Ovary (tissue), 9 donors: Measurements from ENCODE around the gene PRDM15. TPM values are rescaled to one million over a fixed set of nuclear protein-coding genes. Genes with fewer than 3 reads are reported as not detected.

Experiments
- DNase-seq, 5 donors: peaks; one replicate each; pipeline ENCODE4 v3.0.0-alpha.2; 2019 to 2020
- H3K27ac ChIP-seq, 2 donors: fragments of 200-600 bp; one replicate each; pipeline versions ENCODE4 v1.5.1 to v1.8.0; 2019 to 2022
- H3K27me3 ChIP-seq: fragments of 200-600 bp; one replicate; pipeline ENCODE4 v1.8.0; 2022
- H3K36me3 ChIP-seq: fragments of 200-600 bp; sonication (generic); one replicate; pipeline ENCODE4 v1.5.1; 2019
- H3K4me1 ChIP-seq: one replicate; pipeline ENCODE4 v1.8.1; 2013; ENCODE audit warnings: mild to moderate bottlenecking, moderate library complexity; ENCODE audit not compliant: insufficient read depth
- H3K4me3 ChIP-seq: fragments of 200-600 bp; sonication (generic); one replicate; pipeline ENCODE4 v1.5.1; 2017
- H3K9me3 ChIP-seq, 2 donors: fragments of 200-600 bp in 1 of 2; sonication (generic) in 1 of 2; one replicate each; pipeline versions ENCODE4 v1.5.1 to v1.8.1; 2013 to 2019; ENCODE audit warnings: mild to moderate bottlenecking in 1 of 2, moderate library complexity in 1 of 2
- EP300 ChIP-seq: sonication (generic); formaldehyde crosslinking; IDR thresholded peaks from one replicate; pipeline ENCODE4 v1.6.1; 2017; ENCODE audit warnings: antibody characterized with exemption
- POLR2A ChIP-seq: fragments of 450-650 bp; IDR thresholded peaks from one replicate; pipeline ENCODE4 v1.6.1; 2017; ENCODE audit warnings: antibody characterized with exemption, mild to moderate bottlenecking, moderate library complexity
- WGBS, 3 donors: extraction: QIAGEN DNeasy Blood & Tissue Kit in 1 of 3; methylation state at CpG; one replicate each; pipeline versions ENCODE4 v1.1.5 to v1.1.7; 2013 to 2017; 5-methylcytosine and 5-hydroxymethylcytosine counted together
- intact Hi-C, 4 donors: fragments of 100-400 bp; cut with DNase I; formaldehyde crosslinking; loops; one replicate each; pipeline versions ENCODE4 v1.11.0 to v1.15.1; 2022 to 2023
- polyA plus RNA-seq, 2 donors: library from polyadenylated mRNA; stranded (reverse); fragments of 200-250 nt in 1 of 2; fragments of 350-450 nt in 1 of 2; fragmentation: Illumina TruSeq in 1 of 2; extraction: RNeasy Lipid Tissue Mini Kit (QIAGEN cat#74804) in 1 of 2; gene quantifications; one replicate each; pipeline ENCODE4 v1.2.3, GENCODE V29; 2013 to 2014
- small RNA-seq: library from RNA; depleted of rRNA; stranded (forward); fragments of <200 nt; gene quantifications from one replicate; pipeline ENCODE3, GENCODE V24; 2016
- total RNA-seq, 7 donors: library from RNA; depleted of rRNA in 2 of 7; stranded (reverse); fragments of >200 nt in 2 of 7; fragmentation: NEBNext Ultra II Directional in 3 of 7; extraction: Animal tissue kit (Norgen Biotek cat#: 25700) in 3 of 7; gene quantifications; one replicate each; pipeline versions ENCODE4 v1.1.0 to v1.2.4, GENCODE V29; 2016 to 2023
- TF ChIP-seq, protein P1 (sequence below), 3 donors: fragments of 450-650 bp in 2 of 3; fragments of 200-600 bp in 1 of 3; IDR thresholded peaks; one replicate each; pipeline versions ENCODE4 v1.5.1 to v1.8.0; 2016 to 2022; ENCODE audit warnings: antibody characterized with exemption in 3 of 3, mild to moderate bottlenecking in 1 of 3
- donor health status: DM: no; HTN: no; CAD: no; lungs with moderate emphysema.
- donor health status: DM: no; HTN: no; CAD: no.
- donor health status: Bipolar disorder and iron deficiency.
- donor health status: DM: yes; HTN: yes; CAD: no.
- donor health status: DM: no; HTN: no; CAD: no.
- donor health status: DM: yes; HTN: yes; CAD: no.

The PRDM15 gene
- total and polyA plus RNA-seq, 9 donors: 2.0 to 10.9 (median 5.9) TPM

DNA sequence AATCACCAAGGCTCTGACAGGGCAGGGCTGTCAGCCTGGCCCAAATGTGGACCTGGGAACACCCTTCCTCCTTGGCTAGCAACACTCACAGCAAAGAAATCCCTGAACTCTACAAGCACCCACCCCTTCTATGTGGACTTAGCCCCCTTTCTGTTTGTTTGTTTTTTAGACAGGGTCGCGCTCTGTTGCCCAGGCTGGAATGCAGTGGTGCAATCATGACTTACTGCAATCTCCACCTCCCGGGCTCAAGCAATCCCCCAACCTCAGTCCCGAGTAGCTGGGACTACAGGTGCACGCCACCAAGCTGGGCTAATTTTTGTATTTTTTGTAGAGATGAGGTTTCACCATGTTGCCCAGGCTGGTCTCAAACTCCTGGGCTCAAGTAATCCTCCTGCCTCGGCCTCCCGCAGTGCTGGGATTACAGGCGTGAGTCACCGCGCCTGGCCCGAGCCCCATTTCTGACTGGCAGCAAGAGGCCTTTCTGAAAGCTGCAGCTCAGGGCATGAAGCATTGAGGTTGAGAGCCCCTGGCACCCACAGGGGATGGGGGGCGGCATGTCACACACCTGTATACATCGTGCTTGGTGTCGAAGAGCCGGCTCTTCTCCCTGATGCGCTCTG lies 128.5 kb downstream of the PRDM15 start:
- no peaks in the 10 kb centered on the region for H3K27me3 ChIP-seq
- DNase-seq: no peak
- no peaks in the 10 kb centered on the region for H3K4me1 ChIP-seq
- TF ChIP-seq, protein P1, sequence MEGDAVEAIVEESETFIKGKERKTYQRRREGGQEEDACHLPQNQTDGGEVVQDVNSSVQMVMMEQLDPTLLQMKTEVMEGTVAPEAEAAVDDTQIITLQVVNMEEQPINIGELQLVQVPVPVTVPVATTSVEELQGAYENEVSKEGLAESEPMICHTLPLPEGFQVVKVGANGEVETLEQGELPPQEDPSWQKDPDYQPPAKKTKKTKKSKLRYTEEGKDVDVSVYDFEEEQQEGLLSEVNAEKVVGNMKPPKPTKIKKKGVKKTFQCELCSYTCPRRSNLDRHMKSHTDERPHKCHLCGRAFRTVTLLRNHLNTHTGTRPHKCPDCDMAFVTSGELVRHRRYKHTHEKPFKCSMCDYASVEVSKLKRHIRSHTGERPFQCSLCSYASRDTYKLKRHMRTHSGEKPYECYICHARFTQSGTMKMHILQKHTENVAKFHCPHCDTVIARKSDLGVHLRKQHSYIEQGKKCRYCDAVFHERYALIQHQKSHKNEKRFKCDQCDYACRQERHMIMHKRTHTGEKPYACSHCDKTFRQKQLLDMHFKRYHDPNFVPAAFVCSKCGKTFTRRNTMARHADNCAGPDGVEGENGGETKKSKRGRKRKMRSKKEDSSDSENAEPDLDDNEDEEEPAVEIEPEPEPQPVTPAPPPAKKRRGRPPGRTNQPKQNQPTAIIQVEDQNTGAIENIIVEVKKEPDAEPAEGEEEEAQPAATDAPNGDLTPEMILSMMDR (IDR thresholded peaks at IDR 0.05): no peak
- no peak overlapping the region for H3K4me3 ChIP-seq
- H3K27ac ChIP-seq: no peak overlapping the region
- WGBS, 3 donors: 84 to 89% (median 87%) methylated on average over 16 of the region's 16 CpGs
- intact Hi-C loops: loop anchor here in 1 of 4 donors (10.0 kb wide), 1 partner anchor 46 kb away; no protein-coding TSS in a partner anchor
- H3K9me3 ChIP-seq: no peaks in the 10 kb centered on the region
- H3K36me3 ChIP-seq: no peaks in the 10 kb centered on the region

DNA sequence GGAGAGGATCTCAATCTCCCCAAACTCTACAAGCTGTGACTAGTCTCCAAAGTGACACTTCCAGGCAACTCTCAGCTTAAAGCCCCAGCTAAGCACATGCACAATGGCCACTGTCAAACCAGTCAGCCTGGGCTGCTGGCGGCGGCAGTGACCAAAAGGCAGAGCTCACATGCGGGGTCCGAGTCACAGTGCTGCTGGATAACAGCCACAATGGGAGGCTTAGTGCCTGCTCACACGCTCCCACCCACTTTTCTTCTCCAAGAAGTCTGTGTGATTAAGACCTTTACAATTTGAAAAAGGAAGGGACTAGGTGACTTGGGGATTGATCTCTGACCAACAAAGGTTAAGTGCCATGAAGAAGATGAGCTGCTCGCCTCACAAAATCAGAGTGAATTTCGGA lies 129.1 kb downstream of the PRDM15 start:
- DNase-seq: no peak
- 70 to 74% (median 73%) methylated on average over 7 of the region's 7 CpGs for WGBS, 3 donors
- intact Hi-C loops: loop anchor here in 1 of 4 donors (10.0 kb wide), 1 partner anchor 45 kb away; no protein-coding TSS in a partner anchor
- no peaks in the 10 kb centered on the region for H3K27me3 ChIP-seq
- H3K36me3 ChIP-seq: no peaks in the 10 kb centered on the region
- H3K4me3 ChIP-seq: no peak overlapping the region
- no peaks in the 10 kb centered on the region for H3K9me3 ChIP-seq
- TF ChIP-seq EP300 (no peak), POLR2A (no peak)
- TF ChIP-seq, protein P1 (IDR thresholded peaks at IDR 0.05): no peak
- H3K4me1 ChIP-seq: no peaks in the 10 kb centered on the region
- H3K27ac ChIP-seq: no peak overlapping the region

DNA sequence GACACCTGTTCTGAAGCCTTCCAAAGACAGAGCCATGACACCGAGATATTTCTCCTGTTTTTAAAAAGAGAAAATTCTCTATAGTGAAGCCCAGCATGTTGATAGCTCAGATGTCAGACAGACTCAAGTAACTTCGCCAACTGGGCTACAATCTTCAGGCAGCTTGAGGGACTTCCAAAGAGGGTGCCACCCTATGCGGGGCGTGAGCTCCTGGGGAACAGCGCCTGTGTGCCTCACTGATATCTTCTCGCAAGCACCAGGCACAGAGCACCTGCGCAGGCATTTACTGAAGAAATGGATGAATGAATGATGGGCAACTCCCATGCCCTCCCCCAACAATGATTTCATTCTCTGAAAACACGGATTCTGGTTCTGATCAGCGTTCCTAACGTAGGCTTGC lies 129.9 kb downstream of the PRDM15 start:
- H3K27me3 ChIP-seq: no peaks in the 10 kb centered on the region
- H3K36me3 ChIP-seq: no peaks in the 10 kb centered on the region
- no peak overlapping the region for H3K4me3 ChIP-seq
- 89 to 95% (median 94%) methylated on average over 10 of the region's 10 CpGs for WGBS, 3 donors
- TF ChIP-seq, protein P1 (IDR thresholded peaks at IDR 0.05): no peak
- no peak for TF ChIP-seq EP300
- TF ChIP-seq POLR2A: no peak
- intact Hi-C loops: loop anchor here in 1 of 4 donors (10.0 kb wide), 1 partner anchor 84 kb away; no protein-coding TSS in a partner anchor
- no peak overlapping the region for H3K27ac ChIP-seq
- no peaks in the 10 kb centered on the region for H3K9me3 ChIP-seq
- no peaks in the 10 kb centered on the region for H3K4me1 ChIP-seq
- DNase-seq: no peak

Small RNA genes lying within 50 kb of the gene (small RNA-seq; reads per million reads assigned to genes)
- not detected for gene RF00334

Other genes starting within 250 kb of the PRDM15 start
- 10 to 100 TPM in 1 of 7 donors, 1 to 10 TPM in 3, under 1 TPM in 3; 0.08 to 12.4 (median 1.5) TPM for gene RIPK4, start 112.3 kb downstream of the PRDM15 start, total RNA-seq
- gene RIPK4, start 112.3 kb downstream of the PRDM15 start, polyA plus RNA-seq: under 1 TPM; 0.08 to 0.10 TPM
- 10 to 100 TPM; 24.2 to 58.6 (median 37.4) TPM for gene C2CD2, start 74.7 kb upstream of the PRDM15 start, total RNA-seq
- gene C2CD2, start 74.7 kb upstream of the PRDM15 start, polyA plus RNA-seq: 10 to 100 TPM; 18.9 to 61.5 TPM
- 10 to 100 TPM; 18.7 to 41.4 (median 23.4) TPM for gene ZBTB21, start 131.0 kb upstream of the PRDM15 start, total RNA-seq
- 1 to 10 TPM; 4.1 to 6.2 TPM for gene ZBTB21, start 131.0 kb upstream of the PRDM15 start, polyA plus RNA-seq
- gene UMODL1, start 192.0 kb upstream of the PRDM15 start, total RNA-seq: 1 to 10 TPM in 1 of 7 donors, under 1 TPM in 2, not detected in 4; 0.22 to 2.2 (median 0.26) TPM
- gene UMODL1, start 192.0 kb upstream of the PRDM15 start, polyA plus RNA-seq: under 1 TPM in 1 of 2 donors, not detected in 1; 0.01 TPM